Stomach (tissue), 4 donors: ENCODE data around the gene VCPKMT.

ENCODE experiments used
- EP300 ChIP-seq: sonication (generic); formaldehyde crosslinking; IDR thresholded peaks from one replicate; pipeline ENCODE4 v1.6.1; 2017; ENCODE audit warnings: antibody characterized with exemption
- POLR2A ChIP-seq, 4 donors: fragments of 450-650 bp; IDR thresholded peaks; one replicate each; pipeline ENCODE4 v1.6.1; 2016; ENCODE audit warnings: antibody characterized with exemption in 4 of 4, control low read depth in 2 of 4, mild to moderate bottlenecking in 1 of 4, moderate library complexity in 1 of 4
- POLR2AphosphoS5 ChIP-seq, 3 donors: sonication (generic); formaldehyde crosslinking; IDR thresholded peaks; one replicate each; pipeline ENCODE4 v1.6.1; 2016; ENCODE audit warnings: antibody characterized with exemption in 3 of 3
- TF ChIP-seq, protein P1 (sequence below), 7 experiments: fragments of 450-650 bp in 4 of 7; fragments of 200-600 bp in 3 of 7; sonication (generic) in 3 of 7; IDR thresholded peaks; one replicate each; pipeline ENCODE4 v1.5.1; 2016 to 2019; ENCODE audit warnings: antibody characterized with exemption in 7 of 7, control low read depth in 2 of 7, mild to moderate bottlenecking in 1 of 7

GRCh38 chr14:50064993-50065392 lies 51.4 kb downstream of the VCPKMT start:
- TF ChIP-seq POLR2AphosphoS5 (IDR thresholded peaks at IDR 0.05): peak in 1 of 3 donors; percentile 30
- no peak for TF ChIP-seq POLR2A (IDR thresholded peaks at IDR 0.05)
- TF ChIP-seq, protein P1, sequence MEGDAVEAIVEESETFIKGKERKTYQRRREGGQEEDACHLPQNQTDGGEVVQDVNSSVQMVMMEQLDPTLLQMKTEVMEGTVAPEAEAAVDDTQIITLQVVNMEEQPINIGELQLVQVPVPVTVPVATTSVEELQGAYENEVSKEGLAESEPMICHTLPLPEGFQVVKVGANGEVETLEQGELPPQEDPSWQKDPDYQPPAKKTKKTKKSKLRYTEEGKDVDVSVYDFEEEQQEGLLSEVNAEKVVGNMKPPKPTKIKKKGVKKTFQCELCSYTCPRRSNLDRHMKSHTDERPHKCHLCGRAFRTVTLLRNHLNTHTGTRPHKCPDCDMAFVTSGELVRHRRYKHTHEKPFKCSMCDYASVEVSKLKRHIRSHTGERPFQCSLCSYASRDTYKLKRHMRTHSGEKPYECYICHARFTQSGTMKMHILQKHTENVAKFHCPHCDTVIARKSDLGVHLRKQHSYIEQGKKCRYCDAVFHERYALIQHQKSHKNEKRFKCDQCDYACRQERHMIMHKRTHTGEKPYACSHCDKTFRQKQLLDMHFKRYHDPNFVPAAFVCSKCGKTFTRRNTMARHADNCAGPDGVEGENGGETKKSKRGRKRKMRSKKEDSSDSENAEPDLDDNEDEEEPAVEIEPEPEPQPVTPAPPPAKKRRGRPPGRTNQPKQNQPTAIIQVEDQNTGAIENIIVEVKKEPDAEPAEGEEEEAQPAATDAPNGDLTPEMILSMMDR (IDR thresholded peaks at IDR 0.05): no peak
- TF ChIP-seq EP300: no peak
